ENCODE measurements around the gene KCNMB1.

Gene KCNMB1

DNA sequence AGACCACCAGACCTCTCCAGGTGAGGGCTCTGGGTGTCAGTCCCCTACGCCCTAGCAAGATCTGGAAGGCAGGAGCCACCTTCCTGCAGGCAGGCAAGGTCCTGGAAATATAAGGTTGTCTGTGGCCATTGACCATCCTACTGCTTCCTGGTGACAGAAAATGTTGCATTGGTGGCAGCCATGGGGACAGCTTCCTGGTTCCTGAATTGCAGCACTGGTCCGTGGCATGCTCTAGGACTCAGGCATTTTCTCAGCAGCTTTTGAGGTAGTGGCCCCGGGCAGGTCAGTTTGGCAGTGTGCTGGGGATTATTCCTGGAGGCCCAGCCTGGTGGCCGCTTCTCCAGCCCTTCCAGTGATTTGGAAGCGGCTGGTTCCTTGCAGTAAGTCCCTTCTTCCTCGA, 36.6 kb upstream of the KCNMB1 start:
- Histone ChIP-seq H3K4me3 (ENCODE audit: low read length) (no peak overlapping the region), H3F3A (ENCODE audit: insufficient read depth, low read length) (no peaks in the 10 kb centered on the region), H3K9ac (ENCODE audit: low read length) (no peak overlapping the region), H3K36me3 (replicated peaks; ENCODE audit: insufficient read depth, low read length) (no peaks in the 10 kb centered on the region), H3K4me1 (ENCODE audit: low read length) (no peaks in the 10 kb centered on the region), H3K9me2 (replicated peaks; ENCODE audit: insufficient read depth, low read length) (no peaks in the 10 kb centered on the region), H3K9me3 (replicated peaks; ENCODE audit: insufficient read depth, low read length) (no peaks in the 10 kb centered on the region), H4K20me1 (ENCODE audit: insufficient read depth, low read length) (no peaks in the 10 kb centered on the region), H3K4me2 (ENCODE audit: low read depth, low read length) (no peak overlapping the region), H2AFZ (ENCODE audit: low read length) (no peak overlapping the region), H3K27me3 (replicated peaks; ENCODE audit: insufficient read depth, low read length) (no peaks in the 10 kb centered on the region), H3K27ac (ENCODE audit: low read length) (no peak overlapping the region), H3K79me2 (ENCODE audit: low read length) (no peaks in the 10 kb centered on the region)
- no peak for DNase-seq
- no peak for TF ChIP-seq EZH2 (optimal IDR thresholded peaks at IDR 0.05; ENCODE audit: low read depth, low read length)
- TF ChIP-seq, protein P1, sequence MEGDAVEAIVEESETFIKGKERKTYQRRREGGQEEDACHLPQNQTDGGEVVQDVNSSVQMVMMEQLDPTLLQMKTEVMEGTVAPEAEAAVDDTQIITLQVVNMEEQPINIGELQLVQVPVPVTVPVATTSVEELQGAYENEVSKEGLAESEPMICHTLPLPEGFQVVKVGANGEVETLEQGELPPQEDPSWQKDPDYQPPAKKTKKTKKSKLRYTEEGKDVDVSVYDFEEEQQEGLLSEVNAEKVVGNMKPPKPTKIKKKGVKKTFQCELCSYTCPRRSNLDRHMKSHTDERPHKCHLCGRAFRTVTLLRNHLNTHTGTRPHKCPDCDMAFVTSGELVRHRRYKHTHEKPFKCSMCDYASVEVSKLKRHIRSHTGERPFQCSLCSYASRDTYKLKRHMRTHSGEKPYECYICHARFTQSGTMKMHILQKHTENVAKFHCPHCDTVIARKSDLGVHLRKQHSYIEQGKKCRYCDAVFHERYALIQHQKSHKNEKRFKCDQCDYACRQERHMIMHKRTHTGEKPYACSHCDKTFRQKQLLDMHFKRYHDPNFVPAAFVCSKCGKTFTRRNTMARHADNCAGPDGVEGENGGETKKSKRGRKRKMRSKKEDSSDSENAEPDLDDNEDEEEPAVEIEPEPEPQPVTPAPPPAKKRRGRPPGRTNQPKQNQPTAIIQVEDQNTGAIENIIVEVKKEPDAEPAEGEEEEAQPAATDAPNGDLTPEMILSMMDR (IDR thresholded peaks at IDR 0.05; ENCODE audit: low read length) = no peak
- TF ChIP-seq EZH2phosphoT487 (IDR thresholded peaks at IDR 0.05; ENCODE audit: low read length) = no peak

DNA sequence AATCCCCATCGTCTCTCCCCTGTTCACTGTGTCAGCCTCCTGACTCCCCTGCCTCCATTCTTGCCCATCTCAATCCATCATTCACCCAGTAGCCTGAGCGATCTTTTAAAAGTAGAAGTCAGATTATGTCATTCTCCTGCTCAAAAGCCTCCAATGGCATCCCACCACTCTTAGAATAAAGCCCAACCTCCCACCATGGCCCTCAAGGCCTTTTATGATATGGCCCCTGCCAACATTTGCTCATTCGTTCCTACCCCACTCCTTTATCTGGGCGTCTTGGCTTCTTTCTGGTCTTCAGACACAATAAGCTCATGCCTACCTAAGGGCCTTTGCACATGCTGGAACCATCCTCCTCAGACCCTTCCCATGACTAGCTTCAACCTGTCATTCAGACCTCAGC, 35.5 kb upstream of the KCNMB1 start:
- Histone ChIP-seq H3K9me2 (replicated peaks; ENCODE audit: insufficient read depth, low read length) (no peaks in the 10 kb centered on the region), H3K79me2 (ENCODE audit: low read length) (no peaks in the 10 kb centered on the region), H3K27ac (ENCODE audit: low read length) (no peak overlapping the region), H3K4me1 (ENCODE audit: low read length) (no peaks in the 10 kb centered on the region), H3K27me3 (replicated peaks; ENCODE audit: insufficient read depth, low read length) (no peaks in the 10 kb centered on the region), H3K9me3 (replicated peaks; ENCODE audit: insufficient read depth, low read length) (no peaks in the 10 kb centered on the region), H3K4me2 (ENCODE audit: low read depth, low read length) (no peak overlapping the region), H3K9ac (ENCODE audit: low read length) (no peak overlapping the region), H3K4me3 (ENCODE audit: low read length) (no peak overlapping the region), H2AFZ (ENCODE audit: low read length) (no peak overlapping the region), H4K20me1 (ENCODE audit: insufficient read depth, low read length) (no peaks in the 10 kb centered on the region), H3F3A (ENCODE audit: insufficient read depth, low read length) (no peaks in the 10 kb centered on the region), H3K36me3 (replicated peaks; ENCODE audit: insufficient read depth, low read length) (no peaks in the 10 kb centered on the region)
- no peak for DNase-seq
- TF ChIP-seq EZH2phosphoT487 (IDR thresholded peaks at IDR 0.05; ENCODE audit: low read length) (no peak), EZH2 (optimal IDR thresholded peaks at IDR 0.05; ENCODE audit: low read depth, low read length) (no peak)
- TF ChIP-seq, protein P1 (IDR thresholded peaks at IDR 0.05; ENCODE audit: low read length) = no peak

DNA sequence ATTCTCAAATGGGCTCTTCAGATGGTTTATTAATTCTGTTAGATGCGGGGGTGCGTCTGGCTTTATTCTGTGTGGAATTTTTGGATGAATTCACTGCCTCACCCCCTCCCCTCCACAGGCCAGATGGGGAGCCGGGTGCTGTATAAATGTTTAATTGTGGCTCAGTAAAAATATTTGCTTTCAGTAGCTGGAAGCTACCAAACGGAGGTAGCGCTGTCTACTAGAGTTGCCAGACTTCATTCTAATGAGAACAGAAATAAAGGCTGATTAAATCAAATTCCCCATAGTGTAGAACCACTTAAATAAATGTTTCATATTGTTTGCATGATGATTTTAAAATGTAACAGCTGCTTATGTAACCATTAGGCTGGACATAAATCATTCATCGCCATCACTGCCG, 34.5 kb upstream of the KCNMB1 start:
- H3K9me3 ChIP-seq (replicated peaks; ENCODE audit: insufficient read depth, low read length) = no peaks in the 10 kb centered on the region
- no peaks in the 10 kb centered on the region for H3K79me2 ChIP-seq (ENCODE audit: low read length)
- DNase-seq = no peak

More for the DNA sequence above, 34.5 kb upstream of the KCNMB1 start:
- Histone ChIP-seq H3K27me3 (replicated peaks; ENCODE audit: insufficient read depth, low read length) (no peaks in the 10 kb centered on the region), H2AFZ (ENCODE audit: low read length) (no peak overlapping the region), H3K27ac (ENCODE audit: low read length) (no peak overlapping the region), H3K4me1 (ENCODE audit: low read length) (no peaks in the 10 kb centered on the region), H3K9me2 (replicated peaks; ENCODE audit: insufficient read depth, low read length) (no peaks in the 10 kb centered on the region), H3F3A (ENCODE audit: insufficient read depth, low read length) (no peaks in the 10 kb centered on the region), H3K4me2 (ENCODE audit: low read depth, low read length) (no peak overlapping the region), H4K20me1 (ENCODE audit: insufficient read depth, low read length) (no peaks in the 10 kb centered on the region), H3K9ac (ENCODE audit: low read length) (no peak overlapping the region), H3K36me3 (replicated peaks; ENCODE audit: insufficient read depth, low read length) (no peaks in the 10 kb centered on the region), H3K4me3 (ENCODE audit: low read length) (no peak overlapping the region)
- TF ChIP-seq EZH2phosphoT487 (IDR thresholded peaks at IDR 0.05; ENCODE audit: low read length) = no peak
- TF ChIP-seq, protein P1 (IDR thresholded peaks at IDR 0.05; ENCODE audit: low read length) = no peak
- TF ChIP-seq EZH2 (optimal IDR thresholded peaks at IDR 0.05; ENCODE audit: low read depth, low read length) = no peak

All from MM.1S (cell line).